HepG2 (cell line): ENCODE results near the gene CENATAC. TPM values are rescaled to one million over a fixed set of nuclear protein-coding genes. Genes with fewer than 3 reads are reported as not detected.
A peak's percentile ranks its signal among the peaks of the same experiment; 100 is the strongest.

Experiments
- ARHGAP35 ChIP-seq: sonication (generic); formaldehyde crosslinking; IDR thresholded peaks from 2 replicates; pipeline ENCODE4 v1.9.0; 2022; ENCODE audit warnings: mild to moderate bottlenecking, inconsistent platforms, moderate library complexity, missing genetic modification reagents, borderline replicate concordance
- CENPX ChIP-seq: sonication (generic); formaldehyde crosslinking; IDR thresholded peaks from 2 replicates; pipeline ENCODE4 v1.9.0; 2021; ENCODE audit warnings: mild to moderate bottlenecking, missing genetic modification reagents, moderate library complexity
- GATAD1 ChIP-seq: IDR thresholded peaks from 2 replicates; pipeline ENCODE4 v1.6.1; 2016; ENCODE audit warnings: missing genetic modification reagents, missing compliant biosample characterization
- IKZF5 ChIP-seq: IDR thresholded peaks from 2 replicates; pipeline ENCODE4 v1.6.1; 2018; ENCODE audit warnings: missing genetic modification reagents, mild to moderate bottlenecking, missing compliant biosample characterization
- KDM5B ChIP-seq: sonication (generic); formaldehyde crosslinking; IDR thresholded peaks from 2 replicates; pipeline ENCODE4 v1.4.0; 2020; ENCODE audit warnings: missing genetic modification reagents, mild to moderate bottlenecking, borderline replicate concordance
- NCOA1 ChIP-seq: sonication (generic); formaldehyde crosslinking; IDR thresholded peaks from 2 replicates; pipeline ENCODE4 v1.9.0; 2021; ENCODE audit warnings: missing genetic modification reagents
- NFIB ChIP-seq: sonication (generic); formaldehyde crosslinking; IDR thresholded peaks from 2 replicates; pipeline ENCODE4 v1.9.0; 2021; ENCODE audit warnings: missing genetic modification reagents, mild to moderate bottlenecking, borderline replicate concordance
- TARDBP ChIP-seq: sonication (generic); formaldehyde crosslinking; IDR thresholded peaks from 2 replicates; pipeline ENCODE4 v1.8.0; 2022; ENCODE audit warnings: mild to moderate bottlenecking, missing genetic modification reagents
- TFE3 ChIP-seq: IDR thresholded peaks from 2 replicates; pipeline ENCODE4 v1.6.1; 2016
- UBTF ChIP-seq: sonication (generic); formaldehyde crosslinking; IDR thresholded peaks from 2 replicates; pipeline ENCODE4 v1.4.0; 2020; ENCODE audit warnings: mild to moderate bottlenecking, missing genetic modification reagents
- XRCC5 ChIP-seq: fragments of 200-400 bp; formaldehyde crosslinking; optimal IDR thresholded peaks from 2 replicates; pipeline ENCODE3; 2017; ENCODE audit warnings: mild to moderate bottlenecking, low read length
- ZBTB7B ChIP-seq: sonication (generic); formaldehyde crosslinking; IDR thresholded peaks from 2 replicates; pipeline ENCODE4 v1.4.0; 2020; ENCODE audit warnings: missing genetic modification reagents
- ZFP91 ChIP-seq: sonication (generic); formaldehyde crosslinking; IDR thresholded peaks from 2 replicates; pipeline ENCODE4 v1.9.0; 2022; ENCODE audit warnings: missing genetic modification reagents, mild to moderate bottlenecking, borderline replicate concordance
- ZFY ChIP-seq: sonication (generic); formaldehyde crosslinking; IDR thresholded peaks from 2 replicates; pipeline ENCODE4 v1.4.0; 2020; ENCODE audit warnings: missing genetic modification reagents
- ZKSCAN1 ChIP-seq: fragments of 150-350 bp; IDR thresholded peaks from 2 replicates; pipeline ENCODE4 v1.6.1; 2014; ENCODE audit warnings: low read length
- ZNF549 ChIP-seq: sonication (generic); formaldehyde crosslinking; IDR thresholded peaks from 2 replicates; pipeline ENCODE4 v1.5.0; 2020; ENCODE audit warnings: missing genetic modification reagents
- ZNF577 ChIP-seq: sonication (generic); formaldehyde crosslinking; IDR thresholded peaks from 2 replicates; pipeline ENCODE4 v1.4.0; 2020; ENCODE audit warnings: mild to moderate bottlenecking, low read depth, missing genetic modification reagents, borderline replicate concordance
- ZNF597 ChIP-seq: sonication (generic); formaldehyde crosslinking; IDR thresholded peaks from 2 replicates; pipeline ENCODE4 v1.5.0; 2020; ENCODE audit warnings: missing genetic modification reagents
- ZNF607 ChIP-seq: sonication (generic); formaldehyde crosslinking; IDR thresholded peaks from 2 replicates; pipeline ENCODE4 v1.5.1; 2020; ENCODE audit warnings: missing genetic modification reagents, mild to moderate bottlenecking, borderline replicate concordance
- ZNF776 ChIP-seq: sonication (generic); formaldehyde crosslinking; IDR thresholded peaks from 2 replicates; pipeline ENCODE4 v1.4.0; 2020; ENCODE audit warnings: mild to moderate bottlenecking, missing genetic modification reagents
- ZNF788 ChIP-seq: sonication (generic); formaldehyde crosslinking; IDR thresholded peaks from 2 replicates; pipeline ENCODE4 v1.5.0; 2020; ENCODE audit warnings: mild to moderate bottlenecking, missing genetic modification reagents, borderline replicate concordance
- ZNF790 ChIP-seq: sonication (generic); formaldehyde crosslinking; IDR thresholded peaks from 2 replicates; pipeline ENCODE4 v1.8.0; 2022; ENCODE audit warnings: missing genetic modification reagents, mild to moderate bottlenecking, borderline replicate concordance
- polyA plus RNA-seq, 8 experiments: library from polyadenylated mRNA; depleted of rRNA in 3 of 8; stranded (reverse) in 7 of 8; unstranded in 1 of 8; fragments of >200 nt; fragmentation: Illumina TruSeq in 4 of 8; extraction: Trizol in 4 of 8; gene quantifications; 2 replicates each; pipeline versions ENCODE4 v1.2.1 to v1.2.3, GENCODE V29; 2011 to 2016; ENCODE audit warnings: low read depth in 4 of 8, missing spikeins in 1 of 8, mixed read lengths in 1 of 8; ENCODE audit not compliant: insufficient read depth in 1 of 8
- total RNA-seq, 5 experiments: library from RNA; depleted of rRNA; stranded (reverse); fragments of >200 nt; fragmentation: Illumina TruSeq; extraction: Trizol; gene quantifications; 2 replicates each; pipeline ENCODE4 v1.2.3, GENCODE V29; 2016; ENCODE audit warnings: low read depth in 1 of 5

The CENATAC gene
- total and polyA plus RNA-seq, 2 of the 13 experiments (the other 11 are each of a cell fraction or from before 2014, with no cell fraction given): 21.7 to 25.0 TPM

GRCh38 chr11:118956094-118956846 lies 41.7 kb upstream of the CENATAC start, which contains the start of gene UPK2 (continued):
- TF ChIP-seq IKZF5 (CRISPR knock-in tag) (peak; percentile 24; the same call in 1 of the 2 replicates), ZNF577 (no peak), ZNF549 (CRISPR knock-in tag) (no peak), ZNF597 (CRISPR knock-in tag) (no peak), NCOA1 (CRISPR knock-in tag) (no peak), ZNF790 (CRISPR knock-in tag) (no peak), ZNF788 (CRISPR knock-in tag) (no peak), TFE3 (no peak), UBTF (CRISPR knock-in tag) (no peak), NFIB (CRISPR knock-in tag) (no peak), TARDBP (CRISPR knock-in tag) (no peak), XRCC5 (peak; percentile 70), ZFP91 (CRISPR knock-in tag) (no peak; the same call in 1 of the 2 replicates), ZKSCAN1 (no peak), ZFY (CRISPR knock-in tag) (no peak), KDM5B (no peak; the same call in 1 of the 2 replicates), GATAD1 (CRISPR knock-in tag) (0 out of 2 replicates have a peak, but pooled peaks have one; percentile 42), ZNF776 (CRISPR knock-in tag) (no peak), ZNF607 (CRISPR knock-in tag) (no peak), ARHGAP35 (CRISPR knock-in tag) (no peak), ZBTB7B (CRISPR knock-in tag) (no peak), CENPX (CRISPR knock-in tag) (no peak)
